Stimulated activated effector memory CD8-positive, alpha-beta T cell treated with anti-CD3 and anti-CD28 coated beads, Interleukin-12 subunit alpha, Interleukin-12 subunit beta, amount 100 ng/mL, for 72 hours (primary cell): ENCODE measurements around the gene PJA2.
"Not testable (repeated sequence)": the region's sequence is repeated elsewhere in the genome, so short reads cannot be mapped to it uniquely, and the experiment has no call there.

Experiments used
- ATAC-seq: fragments of 150-1000 bp; cut with Tn5 transposase; 2 replicates; pipeline ENCODE4 v1.10.0; 2021
- DNase-seq, 2 donors: peaks; one replicate each; pipeline ENCODE4 v3.0.0; 2021 to 2022; ENCODE audit warnings: low spot score in 2 of 2
- H3K27ac Mint-ChIP-seq: one replicate; pipeline ENCODE4 v1.8.0; 2022; ENCODE audit warnings: mild to moderate bottlenecking, mixed read lengths
- H3K36me3 Mint-ChIP-seq: one replicate; pipeline ENCODE4 v1.8.0; 2022; ENCODE audit warnings: mild to moderate bottlenecking, mixed read lengths
- H3K4me1 Mint-ChIP-seq: one replicate; pipeline ENCODE4 v1.8.0; 2022; ENCODE audit warnings: mixed read lengths
- H3K4me3 Mint-ChIP-seq: one replicate; pipeline ENCODE4 v1.8.0; 2022; ENCODE audit warnings: mild to moderate bottlenecking, mixed read lengths
- H3K9me3 Mint-ChIP-seq: one replicate; pipeline ENCODE4 v1.8.0; 2022; ENCODE audit warnings: mixed read lengths

The PJA2 gene

DNA sequence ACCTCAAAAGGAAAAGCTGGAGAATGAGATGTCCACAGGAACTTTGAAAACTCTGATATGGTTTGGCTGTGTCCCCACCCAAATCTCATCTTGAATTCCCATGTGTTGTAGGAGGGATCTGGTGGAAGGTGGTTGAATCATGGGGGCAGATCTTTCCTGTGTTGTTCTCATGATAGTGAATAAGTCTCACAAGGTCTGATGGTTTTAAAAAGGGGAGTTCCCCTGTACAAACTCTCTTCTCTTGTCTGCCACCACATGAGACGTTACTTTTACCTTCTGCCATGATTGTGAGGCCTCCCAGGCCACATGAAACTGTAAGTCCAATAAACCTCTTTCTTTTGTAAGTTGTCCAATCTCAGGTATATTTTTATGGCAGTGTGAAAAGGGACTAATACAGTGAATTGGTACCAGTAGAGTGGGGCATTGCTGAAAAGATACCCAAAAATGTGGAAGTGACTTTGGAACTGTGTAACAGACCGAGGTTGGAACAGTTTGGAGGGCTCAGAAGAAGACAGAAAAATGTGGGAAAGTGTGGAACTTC is 4.2 kb upstream of the PJA2 start:
- not testable (repeated sequence) for H3K27ac Mint-ChIP-seq, DNase-seq, H3K4me1 Mint-ChIP-seq

GRCh38 chr5:109413458-109413857 is 3.7 kb upstream of the PJA2 start:
- Mint-ChIP-seq H3K4me3 (no peak overlapping the region), H3K27ac (no peak overlapping the region), H3K9me3 (peaks cover 6% of the 10 kb centered on the region), H3K36me3 (peaks cover 27% of the 10 kb centered on the region), H3K4me1 (peaks cover 9% of the 10 kb centered on the region)
- DNase-seq, result no peak
- ATAC-seq, result no peak

More for the DNA sequence above, 4.2 kb upstream of the PJA2 start:
- peaks cover 23% of the 10 kb centered on the region for H3K36me3 Mint-ChIP-seq
- not testable (repeated sequence) for H3K4me3 Mint-ChIP-seq, H3K9me3 Mint-ChIP-seq, ATAC-seq

GRCh38 chr5:109412981-109413402 is 3.2 kb upstream of the PJA2 start:
- peaks cover 6% of the 10 kb centered on the region for H3K9me3 Mint-ChIP-seq

DNA sequence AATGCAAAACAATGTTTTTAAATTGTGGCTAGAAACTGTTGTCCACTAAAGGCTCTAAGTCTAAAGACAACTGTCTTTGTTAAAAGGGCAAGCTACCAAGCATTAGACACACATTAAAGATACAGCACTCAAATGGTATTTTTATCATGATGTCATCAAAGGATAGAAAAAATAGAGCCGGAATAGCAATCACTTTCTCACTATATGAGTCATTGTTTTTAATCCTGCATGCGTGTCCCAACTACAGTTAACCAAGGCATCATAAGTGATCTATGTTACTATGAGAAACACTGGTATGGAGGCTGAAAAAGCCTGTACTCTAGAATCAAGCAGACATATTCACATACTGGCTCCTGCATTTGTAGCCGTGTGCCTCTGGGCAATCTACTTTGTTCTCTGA is 1.9 kb upstream of the PJA2 start:
- peaks cover 21% of the 10 kb centered on the region for H3K4me1 Mint-ChIP-seq
- H3K36me3 Mint-ChIP-seq, result peaks cover 32% of the 10 kb centered on the region
- H3K9me3 Mint-ChIP-seq, result peaks cover 6% of the 10 kb centered on the region
- ATAC-seq (no peak), DNase-seq (no peak)
- peak overlapping the region; percentile 100 for H3K4me3 Mint-ChIP-seq
- no peak overlapping the region for H3K27ac Mint-ChIP-seq

More at GRCh38 chr5:109412981-109413402, 3.2 kb upstream of the PJA2 start:
- DNase-seq (no peak), ATAC-seq (no peak)
- Mint-ChIP-seq H3K27ac (no peak overlapping the region), H3K4me1 (peaks cover 9% of the 10 kb centered on the region), H3K36me3 (peaks cover 27% of the 10 kb centered on the region), H3K4me3 (no peak overlapping the region)

DNA sequence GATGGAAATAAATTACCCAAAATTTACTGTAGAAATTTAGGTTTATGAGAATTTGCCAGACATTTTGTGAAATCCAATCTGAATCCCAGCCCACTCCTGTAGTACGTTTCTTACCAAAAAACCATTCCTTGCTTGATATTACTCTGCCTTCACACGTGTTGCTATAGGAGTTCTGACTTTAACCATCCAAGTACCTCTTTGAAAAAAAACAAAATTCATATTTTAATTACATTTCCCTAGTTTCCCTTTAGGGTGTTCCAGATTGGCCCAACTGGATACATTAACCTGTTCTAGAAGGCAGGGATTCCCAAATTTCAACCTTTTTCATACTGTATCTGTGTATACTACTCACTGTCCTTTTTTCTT is 1.4 kb upstream of the PJA2 start:
- H3K27ac Mint-ChIP-seq, result peak overlapping the region; percentile 99
- H3K36me3 Mint-ChIP-seq, result peaks cover 37% of the 10 kb centered on the region

DNA sequence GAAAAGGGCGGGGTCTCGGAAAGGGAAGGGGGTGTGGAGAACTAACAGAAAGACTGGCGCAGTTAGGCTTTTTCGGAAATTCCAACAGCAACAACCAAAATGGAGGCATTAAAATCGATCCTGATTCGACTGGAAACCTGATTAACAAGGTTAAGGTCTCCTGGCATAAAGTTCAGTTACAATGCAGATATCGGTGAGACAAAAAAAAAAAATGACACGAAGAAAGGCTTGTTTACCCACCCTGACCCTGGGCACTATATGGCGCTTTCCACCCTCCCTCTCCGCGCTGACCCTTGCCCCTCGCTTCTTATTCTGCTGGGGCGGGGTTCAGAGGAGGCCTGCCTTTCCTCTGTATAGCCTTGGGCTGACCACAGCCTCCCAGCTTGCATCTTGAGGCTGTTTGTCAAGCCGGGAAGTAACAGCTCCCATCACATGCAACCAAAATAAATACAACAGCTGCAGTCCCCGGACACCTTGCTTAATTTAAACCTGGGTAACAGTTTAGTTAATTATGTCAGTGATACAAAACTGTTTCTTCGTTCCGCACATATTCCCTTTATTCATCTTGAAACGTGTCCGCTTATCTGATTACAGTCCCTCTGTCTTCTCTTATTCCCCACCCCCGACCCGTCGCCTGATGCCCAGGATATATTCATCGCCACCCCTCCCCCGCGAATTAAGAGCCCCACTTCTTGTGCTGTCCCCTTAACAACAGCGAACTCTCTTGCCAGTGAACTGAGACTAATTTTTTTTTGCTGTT is 795 bp upstream of the PJA2 start:
- H3K9me3 Mint-ChIP-seq, result peaks cover 6% of the 10 kb centered on the region
- peaks cover 40% of the 10 kb centered on the region for H3K36me3 Mint-ChIP-seq
- ATAC-seq, result peak; percentile 14
- peak overlapping the region; percentile 99 for H3K27ac Mint-ChIP-seq
- peaks cover 32% of the 10 kb centered on the region for H3K4me1 Mint-ChIP-seq
- DNase-seq, result peak in 1 of 2 donors; percentile 21
- H3K4me3 Mint-ChIP-seq, result peak overlapping the region; percentile 100

More for the DNA sequence above, 1.4 kb upstream of the PJA2 start:
- ATAC-seq (no peak), DNase-seq (no peak)
- Mint-ChIP-seq H3K4me1 (peaks cover 26% of the 10 kb centered on the region), H3K9me3 (peaks cover 6% of the 10 kb centered on the region), H3K4me3 (peak overlapping the region; percentile 100)

DNA sequence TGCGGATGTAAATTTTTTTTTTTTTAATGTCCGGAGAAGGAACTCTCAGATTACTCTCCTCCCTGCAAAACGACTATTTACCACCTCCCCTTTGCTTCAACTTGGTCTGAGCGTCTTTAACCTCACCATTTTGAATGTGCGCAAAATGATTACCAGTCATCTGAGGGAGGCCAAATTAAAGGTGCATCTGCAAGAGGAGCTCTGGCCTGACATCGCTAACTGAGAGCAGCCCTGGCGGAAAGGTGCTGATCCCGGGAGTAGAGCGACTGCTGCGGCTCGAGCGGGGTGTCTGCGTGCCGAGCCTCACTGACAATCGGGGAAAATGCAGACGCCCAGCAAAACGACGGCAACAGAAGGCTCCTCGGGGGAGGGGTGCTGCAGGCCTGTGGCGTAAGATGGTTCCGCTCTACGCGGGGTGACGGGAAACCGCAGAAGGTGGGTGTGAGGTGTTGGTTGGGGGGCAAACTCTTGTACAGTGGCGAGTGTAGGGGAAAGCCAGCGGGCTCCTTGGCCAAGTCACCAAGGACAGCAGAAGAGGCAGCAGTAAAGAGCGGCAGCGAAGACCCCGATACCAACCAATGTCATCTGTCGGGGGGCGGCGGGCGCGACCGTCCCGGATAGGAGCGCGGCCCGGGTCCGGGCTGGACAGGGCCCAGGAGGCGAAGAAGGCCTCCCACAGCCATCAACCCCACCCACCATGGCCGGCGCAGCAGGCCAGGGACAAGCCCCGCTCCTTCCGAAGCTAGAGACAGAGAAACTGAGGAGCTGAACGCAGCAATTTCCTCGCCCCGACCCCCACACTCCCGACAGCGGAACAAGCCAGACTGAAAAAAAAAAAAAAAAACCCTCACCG is 557 bp downstream of the PJA2 start:
- ATAC-seq (peak; percentile 58), DNase-seq (peak; percentile 66 to 93)
- Mint-ChIP-seq H3K4me1 (peaks cover 32% of the 10 kb centered on the region), H3K9me3 (peaks cover 3% of the 10 kb centered on the region), H3K36me3 (peaks cover 40% of the 10 kb centered on the region), H3K27ac (peak overlapping the region; percentile 99), H3K4me3 (peak overlapping the region; percentile 100)

DNA sequence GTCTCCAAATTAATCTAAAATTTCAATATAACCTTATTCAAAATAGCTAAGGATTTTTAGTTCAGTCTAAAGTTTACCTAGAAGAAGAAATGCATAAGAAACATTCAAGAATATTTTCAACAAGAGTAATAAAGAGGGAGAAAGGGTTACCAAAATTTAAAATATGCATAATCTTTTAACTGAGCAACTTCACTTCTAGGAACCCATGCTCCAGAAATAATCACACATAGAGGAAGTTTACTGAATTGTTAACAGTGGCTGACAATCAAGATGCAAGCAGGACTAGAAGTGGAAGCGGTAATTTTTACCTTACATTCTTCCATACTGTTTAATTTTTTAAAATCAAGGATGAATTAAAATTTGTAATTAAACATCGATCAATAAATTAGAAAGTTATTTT is 1.9 kb downstream of the PJA2 start:
- Mint-ChIP-seq H3K9me3 (no peaks in the 10 kb centered on the region), H3K4me1 (peaks cover 34% of the 10 kb centered on the region), H3K36me3 (peaks cover 46% of the 10 kb centered on the region), H3K4me3 (peak overlapping the region; percentile 100), H3K27ac (peak overlapping the region; percentile 99)
- ATAC-seq (no peak), DNase-seq (no peak)

DNA sequence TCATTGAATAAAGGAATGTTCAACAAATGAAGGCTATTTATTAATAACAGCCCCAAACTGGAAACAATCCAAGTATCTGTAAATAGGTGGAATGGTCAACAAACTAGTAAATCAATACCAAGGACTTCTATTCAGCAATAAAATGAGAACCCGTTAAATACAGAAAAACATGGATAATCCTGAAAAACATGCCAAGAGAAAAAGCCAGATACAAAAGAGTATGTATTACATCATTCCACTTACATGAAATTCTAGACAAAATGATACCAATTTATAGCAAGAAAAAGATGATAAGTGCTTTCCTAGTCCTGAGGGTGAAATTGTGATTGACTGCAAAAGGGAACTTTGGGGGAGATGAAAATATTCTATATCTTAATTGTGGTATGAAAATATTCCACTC is 3.1 kb downstream of the PJA2 start:
- peak overlapping the region; percentile 100 for H3K4me3 Mint-ChIP-seq
- ATAC-seq (no peak), DNase-seq (no peak)
- H3K9me3 Mint-ChIP-seq, result no peaks in the 10 kb centered on the region
- H3K27ac Mint-ChIP-seq, result no peak overlapping the region
- peaks cover 47% of the 10 kb centered on the region for H3K36me3 Mint-ChIP-seq
- H3K4me1 Mint-ChIP-seq, result peaks cover 46% of the 10 kb centered on the region

DNA sequence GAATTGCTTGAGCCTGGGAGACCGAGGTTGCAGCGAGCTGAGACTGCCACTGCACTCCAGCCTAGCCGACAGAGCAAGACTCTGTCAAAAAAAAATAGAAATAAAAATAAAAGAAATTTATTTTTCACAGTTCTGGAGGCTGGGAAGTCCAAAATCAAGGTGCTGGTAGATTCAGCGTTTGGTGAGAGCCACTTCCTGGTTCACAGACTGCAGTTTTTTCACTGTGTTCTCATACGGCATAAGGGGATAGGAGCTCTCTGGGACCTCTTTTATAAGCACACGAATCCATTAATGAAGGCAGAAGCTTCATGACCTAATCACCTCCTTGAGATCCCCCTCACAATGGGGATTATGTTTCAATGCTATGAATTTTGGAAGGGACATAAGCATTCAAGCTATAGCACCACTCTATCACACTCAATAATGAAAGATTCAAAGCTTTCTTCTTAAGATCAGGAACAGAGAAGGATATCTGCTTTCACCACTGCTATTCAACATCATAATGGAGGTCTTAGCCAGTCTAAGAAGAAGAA is 5.3 kb downstream of the PJA2 start:
- peaks cover 51% of the 10 kb centered on the region for H3K36me3 Mint-ChIP-seq

DNA sequence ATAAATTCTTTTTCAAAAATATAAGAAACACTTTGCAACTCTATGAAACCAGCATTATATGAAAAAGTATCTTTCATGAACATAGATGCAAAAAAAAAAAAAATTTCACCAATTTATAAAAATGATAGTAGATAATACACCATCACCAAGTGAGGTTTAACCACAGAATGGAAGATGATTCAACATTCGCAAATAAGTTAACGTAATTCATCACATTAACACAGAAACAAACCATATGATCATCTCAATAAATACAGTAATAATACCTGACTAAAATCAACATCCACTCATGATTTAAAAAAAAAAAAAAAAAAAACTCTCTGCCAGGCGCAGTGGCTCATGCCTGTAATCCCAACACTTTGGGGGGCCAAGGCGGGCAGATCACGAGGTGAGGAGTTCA is 6.3 kb downstream of the PJA2 start:
- H3K4me1 Mint-ChIP-seq, result peaks cover 65% of the 10 kb centered on the region
- peaks cover 45% of the 10 kb centered on the region for H3K36me3 Mint-ChIP-seq
- H3K27ac Mint-ChIP-seq, result peak overlapping the region; percentile 48
- H3K9me3 Mint-ChIP-seq, result no peaks in the 10 kb centered on the region
- peak; percentile 55 for ATAC-seq
- no peak for DNase-seq
- peak overlapping the region; percentile 34 for H3K4me3 Mint-ChIP-seq

More for the DNA sequence above, 5.3 kb downstream of the PJA2 start:
- Mint-ChIP-seq H3K27ac (no peak overlapping the region), H3K4me1 (peaks cover 59% of the 10 kb centered on the region), H3K4me3 (peak overlapping the region; percentile 34), H3K9me3 (no peaks in the 10 kb centered on the region)
- no peak for DNase-seq
- ATAC-seq, result no peak

DNA sequence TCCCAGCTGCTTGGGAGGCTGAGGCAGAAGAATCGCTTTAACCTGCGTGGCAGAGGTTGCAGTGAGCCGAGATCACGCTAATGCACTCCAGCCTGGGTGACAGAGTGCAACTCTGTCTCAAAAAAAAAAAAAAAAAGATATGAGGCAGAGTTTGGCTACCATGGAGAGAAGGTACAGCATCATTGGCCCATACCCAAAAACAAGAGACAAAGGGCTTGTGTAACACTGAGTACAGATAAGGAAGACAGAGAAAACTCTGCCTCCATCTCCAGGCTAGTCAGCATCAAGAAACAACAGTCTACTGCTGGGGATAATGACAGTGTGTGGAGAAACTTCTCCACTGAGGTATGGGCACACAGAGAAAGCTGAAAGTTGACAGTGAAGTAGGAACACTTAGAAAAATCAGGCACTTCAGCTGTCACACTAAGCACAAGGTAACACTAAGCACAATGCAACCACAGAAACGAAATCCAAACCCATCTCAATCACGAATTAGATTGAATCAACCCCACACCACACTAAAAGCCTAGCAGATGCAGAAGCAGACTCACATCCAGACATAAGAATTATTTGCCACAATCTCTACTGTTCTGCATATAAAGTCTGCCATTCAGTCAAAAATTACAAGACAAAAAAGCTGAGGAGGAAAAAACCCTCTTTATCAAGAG is 10.5 kb downstream of the PJA2 start:
- Mint-ChIP-seq H3K9me3 (no peaks in the 10 kb centered on the region), H3K27ac (peak overlapping the region; percentile 13), H3K4me3 (no peak overlapping the region), H3K36me3 (peaks cover 31% of the 10 kb centered on the region), H3K4me1 (peaks cover 51% of the 10 kb centered on the region)
- ATAC-seq (no peak), DNase-seq (no peak)

- peaks cover 38% of the 10 kb centered on the region for H3K4me1 Mint-ChIP-seq
- H3K27ac Mint-ChIP-seq, result no peak overlapping the region
- H3K9me3 Mint-ChIP-seq, result no peaks in the 10 kb centered on the region
- ATAC-seq (no peak), DNase-seq (no peak)
- no peak overlapping the region for H3K4me3 Mint-ChIP-seq
- H3K36me3 Mint-ChIP-seq, result peaks cover 34% of the 10 kb centered on the region
Measured at GRCh38 chr5:109396965-109397364, 12.8 kb downstream of the PJA2 start.

DNA sequence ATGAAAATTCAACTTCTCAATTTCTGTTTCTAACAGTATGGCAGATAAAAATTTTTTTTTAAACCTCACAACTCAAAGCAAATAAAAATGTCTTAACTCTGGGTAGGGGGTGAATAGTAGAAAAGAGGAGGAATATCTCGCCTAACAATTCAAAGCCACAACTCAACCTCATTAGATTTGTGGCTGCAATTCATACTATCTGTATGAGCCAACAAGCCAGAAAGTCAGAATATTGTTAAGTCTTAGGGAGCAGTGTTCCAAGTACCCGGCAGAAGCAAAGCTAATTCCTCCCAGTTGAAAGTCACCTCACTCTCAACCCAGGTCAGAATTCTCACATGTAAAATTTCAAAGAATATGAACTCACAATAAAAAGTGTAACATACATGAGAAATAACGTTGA is 15.0 kb downstream of the PJA2 start:
- Mint-ChIP-seq H3K27ac (no peak overlapping the region), H3K9me3 (peaks cover 6% of the 10 kb centered on the region), H3K36me3 (peaks cover 36% of the 10 kb centered on the region), H3K4me3 (no peak overlapping the region), H3K4me1 (peaks cover 42% of the 10 kb centered on the region)
- no peak for DNase-seq
- ATAC-seq, result no peak

- no peak overlapping the region for H3K4me3 Mint-ChIP-seq
- H3K36me3 Mint-ChIP-seq, result peaks cover 30% of the 10 kb centered on the region
- DNase-seq (no peak), ATAC-seq (no peak)
- H3K27ac Mint-ChIP-seq, result no peak overlapping the region
- H3K9me3 Mint-ChIP-seq, result peaks cover 6% of the 10 kb centered on the region
- H3K4me1 Mint-ChIP-seq, result peaks cover 50% of the 10 kb centered on the region
Measured at GRCh38 chr5:109390188-109390587, 19.6 kb downstream of the PJA2 start.
